ENCODE data around the gene ANO3. TPM values are rescaled to one million over a fixed set of nuclear protein-coding genes. Genes with fewer than 3 reads are reported as not detected.

The ANO3 gene
- total RNA-seq, 1 donor = 5.9 TPM

GRCh38 chr11:26677566-26677965 lies 345.6 kb downstream of the ANO3 start:
- no peak overlapping the region for H3K4me3 ChIP-seq (ENCODE audit: low read depth, low read length)
- peak; percentile 16 for DNase-seq (ENCODE audit: low read depth)
- no peak for TF ChIP-seq CTCF (IDR thresholded peaks at IDR 0.05; ENCODE audit: insufficient read depth, low read length)

DNA sequence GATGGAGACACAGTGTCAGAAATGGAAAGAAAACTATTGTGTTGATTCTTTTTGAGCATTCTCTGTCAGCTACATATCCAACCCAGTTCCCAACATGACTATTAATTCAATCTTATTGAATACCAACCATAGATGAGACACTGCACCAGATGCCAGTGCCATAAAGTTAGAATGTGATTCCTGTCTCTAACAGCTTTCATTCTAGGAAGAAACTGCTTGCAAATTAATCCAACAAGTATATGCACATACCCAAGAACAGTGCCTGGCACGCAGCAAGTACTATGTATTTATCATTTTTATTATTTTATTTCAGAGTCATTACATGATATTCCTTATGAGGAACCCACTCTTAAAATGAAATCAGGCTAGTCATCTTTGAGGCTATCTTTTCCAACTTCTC lies 355.4 kb downstream of the ANO3 start:
- H3K4me3 ChIP-seq (ENCODE audit: low read depth, low read length) = no peak overlapping the region
- TF ChIP-seq CTCF (IDR thresholded peaks at IDR 0.05; ENCODE audit: insufficient read depth, low read length) = no peak
- DNase-seq (ENCODE audit: low read depth) = no peak

- DNase-seq (ENCODE audit: low read depth) = no peak
- TF ChIP-seq CTCF (IDR thresholded peaks at IDR 0.05; ENCODE audit: insufficient read depth, low read length) = no peak
- H3K4me3 ChIP-seq (ENCODE audit: low read depth, low read length) = no peak overlapping the region
Measured at GRCh38 chr11:26688701-26689100, 356.8 kb downstream of the ANO3 start.

DNA sequence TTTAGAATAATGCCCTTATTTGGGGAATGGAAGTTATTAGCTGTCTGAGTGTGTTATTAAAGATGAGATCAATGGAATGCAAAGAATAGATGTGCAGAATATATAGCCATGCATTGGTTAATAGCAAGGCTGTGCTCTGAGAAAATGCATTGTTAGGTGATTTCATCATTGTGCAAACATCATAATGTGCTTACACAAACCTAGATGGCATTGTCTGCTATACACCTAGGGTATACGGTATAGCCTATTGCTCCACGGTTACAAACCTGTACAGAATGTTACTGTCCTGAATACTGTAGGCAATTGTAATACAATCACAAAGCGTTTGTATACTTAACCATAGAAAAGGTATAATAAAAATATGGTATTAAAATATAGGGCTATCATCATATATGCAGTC lies 364.4 kb downstream of the ANO3 start:
- no peak for TF ChIP-seq CTCF (IDR thresholded peaks at IDR 0.05; ENCODE audit: insufficient read depth, low read length)
- no peak for DNase-seq (ENCODE audit: low read depth)
- no peak overlapping the region for H3K4me3 ChIP-seq (ENCODE audit: low read depth, low read length)

DNA sequence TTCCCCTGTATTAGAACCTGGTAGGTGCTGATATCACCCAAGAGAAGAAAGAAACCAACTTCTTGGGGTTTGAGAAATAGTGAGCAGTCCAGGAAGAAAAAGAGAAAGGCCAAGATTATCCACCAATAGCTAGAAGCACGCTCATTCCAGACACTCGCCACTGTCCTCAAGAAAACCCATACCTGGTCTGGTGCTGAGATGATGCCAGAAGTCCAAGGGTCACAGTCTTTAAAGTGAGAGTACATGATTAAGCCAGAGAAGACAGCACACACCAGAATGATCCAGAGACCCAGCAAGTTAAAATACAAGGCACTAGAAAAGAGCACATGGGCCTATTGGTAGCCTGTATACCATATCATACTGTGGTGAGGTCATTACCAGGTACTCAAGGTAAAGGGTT lies 366.3 kb downstream of the ANO3 start:
- TF ChIP-seq CTCF (IDR thresholded peaks at IDR 0.05; ENCODE audit: insufficient read depth, low read length) = no peak
- no peak for DNase-seq (ENCODE audit: low read depth)
- no peak overlapping the region for H3K4me3 ChIP-seq (ENCODE audit: low read depth, low read length)

DNA sequence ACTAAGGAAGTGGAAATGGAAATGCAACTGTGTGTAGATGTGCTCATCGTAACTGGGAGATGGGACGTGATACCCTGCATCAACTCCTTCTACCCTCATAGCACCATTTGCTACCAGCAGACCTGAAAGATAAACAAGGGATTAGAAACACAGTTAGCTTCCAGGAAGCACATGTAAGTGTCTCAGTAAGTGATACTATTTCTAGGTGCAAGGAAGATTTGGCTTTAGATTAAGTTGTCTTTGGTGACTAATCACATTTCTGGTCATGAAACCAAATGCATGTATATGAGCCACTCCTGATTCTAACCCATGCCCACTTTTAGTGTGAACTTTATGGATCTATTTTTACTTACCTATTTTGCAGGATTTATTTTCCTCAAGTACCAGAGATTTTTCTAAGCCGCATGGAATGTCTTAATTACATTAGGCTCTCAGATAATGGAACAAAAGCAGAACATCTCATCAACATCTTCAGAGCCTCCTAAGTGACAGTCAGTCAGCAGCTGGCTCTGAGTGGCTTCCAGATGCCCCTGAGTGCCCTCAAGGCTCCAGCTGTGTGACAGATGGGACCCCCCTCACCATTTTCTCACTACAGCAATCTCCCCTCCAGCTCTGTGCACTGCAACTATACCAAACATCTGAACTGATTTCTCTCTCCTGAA lies 368.8 kb downstream of the ANO3 start:
- TF ChIP-seq CTCF (IDR thresholded peaks at IDR 0.05; ENCODE audit: insufficient read depth, low read length) = no peak
- H3K4me3 ChIP-seq (ENCODE audit: low read depth, low read length) = no peak overlapping the region
- DNase-seq (ENCODE audit: low read depth) = no peak

DNA sequence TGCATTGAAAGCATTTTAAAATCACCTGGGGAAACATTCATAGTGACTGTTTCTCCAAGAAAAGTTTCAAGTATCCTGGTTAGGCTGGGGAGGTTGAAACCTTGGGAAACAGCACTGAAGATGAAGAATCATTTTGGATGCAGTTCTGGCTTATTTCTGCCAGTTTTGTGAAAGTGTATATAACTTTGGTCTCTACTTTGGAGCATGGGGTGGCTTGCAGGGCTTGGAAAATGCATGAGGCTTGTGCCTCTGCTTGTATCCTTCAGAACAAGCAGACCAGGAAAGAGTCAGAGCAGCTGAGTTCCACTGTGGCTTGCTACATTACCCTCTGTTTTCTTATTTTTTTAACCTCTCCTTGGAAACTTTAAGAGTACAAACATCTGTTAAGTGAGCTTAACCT lies 370.5 kb downstream of the ANO3 start:
- H3K4me3 ChIP-seq (ENCODE audit: low read depth, low read length) = no peak overlapping the region
- no peak for TF ChIP-seq CTCF (IDR thresholded peaks at IDR 0.05; ENCODE audit: insufficient read depth, low read length)
- DNase-seq (ENCODE audit: low read depth) = no peak

All from fibroblast of the aortic adventitia (primary cell).